Fibroblast of lung (primary cell): Measurements from ENCODE around the gene AGK. TPM values are rescaled to one million over a fixed set of nuclear protein-coding genes. Genes with fewer than 3 reads are reported as not detected.

Experiments
- DNase-seq, 2 donors: peaks; one replicate each; pipeline versions ENCODE4 v3.0.0 to v3.0.0-alpha.2; 2010; ENCODE audit warnings: low read depth in 2 of 2
- H2AFZ ChIP-seq: 2 replicates; pipeline ENCODE4 v1.5.1; 2012; ENCODE audit warnings: low read length, control low read depth, inconsistent platforms
- H3K27ac ChIP-seq: 2 replicates; pipeline ENCODE4 v1.5.1; 2011; ENCODE audit warnings: low read length, control low read depth; ENCODE audit not compliant: insufficient read depth
- H3K27me3 ChIP-seq: 2 replicates; pipeline ENCODE4 v1.5.1; 2011; ENCODE audit warnings: mild to moderate bottlenecking, low read length; ENCODE audit not compliant: control insufficient read depth, insufficient read depth
- H3K36me3 ChIP-seq: 2 replicates; pipeline ENCODE4 v1.5.1; 2011; ENCODE audit warnings: low read length; ENCODE audit not compliant: control insufficient read depth, insufficient read depth
- H3K4me1 ChIP-seq: 2 replicates; pipeline ENCODE4 v1.5.1; 2011; ENCODE audit warnings: low read length; ENCODE audit not compliant: control insufficient read depth, insufficient read depth; ENCODE audit errors: extremely low read depth
- H3K4me2 ChIP-seq: 2 replicates; pipeline ENCODE4 v1.5.1; 2011; ENCODE audit warnings: low read length, control low read depth; ENCODE audit not compliant: insufficient read depth; ENCODE audit errors: extremely low read depth
- H3K4me3 ChIP-seq, 4 experiments: fragments of 200-600 bp in 1 of 4; sonication (generic) in 1 of 4; replicated peaks in 1 of 4; 2 replicates each; pipeline ENCODE4 v1.5.1; 2011 to 2016; ENCODE audit warnings: low read length in 4 of 4, low read depth in 3 of 4, mild to moderate bottlenecking in 3 of 4, control low read depth in 2 of 4, inconsistent platforms in 1 of 4, mixed read lengths in 1 of 4; ENCODE audit not compliant: insufficient read depth in 1 of 4; ENCODE audit errors: control extremely low read depth in 1 of 4
- H3K79me2 ChIP-seq: 2 replicates; pipeline ENCODE4 v1.5.1; 2012; ENCODE audit warnings: mild to moderate bottlenecking, low read length, inconsistent platforms; ENCODE audit not compliant: control insufficient read depth, insufficient read depth
- H3K9ac ChIP-seq: 2 replicates; pipeline ENCODE4 v1.5.1; 2011; ENCODE audit warnings: mild to moderate bottlenecking, low read length, control low read depth; ENCODE audit not compliant: insufficient read depth
- H3K9me3 ChIP-seq: 2 replicates; pipeline ENCODE4 v1.5.1; 2012; ENCODE audit warnings: low read depth, low read length; ENCODE audit not compliant: control insufficient read depth, insufficient read depth
- H4K20me1 ChIP-seq: 2 replicates; pipeline ENCODE4 v1.5.1; 2011; ENCODE audit warnings: low read length; ENCODE audit not compliant: control insufficient read depth, insufficient read depth; ENCODE audit errors: extremely low read depth
- CTCF ChIP-seq, 2 donors: IDR thresholded peaks in 1 of 2; conservative IDR thresholded peaks in 1 of 2; 1 replicate in 1 of 2; 2 replicates in 1 of 2; pipeline ENCODE4 v1.5.1; 2011 to 2012; ENCODE audit warnings: low read length in 2 of 2, control low read depth in 1 of 2, inconsistent platforms in 1 of 2, low read depth in 1 of 2, mild to moderate bottlenecking in 1 of 2
- EZH2 ChIP-seq: IDR thresholded peaks from 2 replicates; pipeline ENCODE4 v1.5.1; 2012; ENCODE audit warnings: low read length, control low read depth, mild to moderate bottlenecking; ENCODE audit errors: missing control alignments
- polyA plus RNA-seq, 2 donors: library from polyadenylated mRNA; depleted of rRNA in 1 of 2; stranded (reverse) in 1 of 2; unstranded in 1 of 2; fragments of >200 nt; gene quantifications; 2 replicates each; pipeline ENCODE4 v1.2.1, GENCODE V29; 2011 to 2012; ENCODE audit warnings: missing spikeins in 1 of 2
- total RNA-seq: library from RNA; depleted of rRNA; stranded (reverse); fragments of >200 nt; gene quantifications from 2 replicates; pipeline ENCODE4 v1.2.1, GENCODE V29; 2014

The AGK gene
- total and polyA plus RNA-seq, 2 donors (not counting 1 experiment from before 2014, with no cell fraction given) = 20.8 to 42.5 TPM

- H3K9me3 ChIP-seq = no peaks in the 10 kb centered on the region
- no peak overlapping the region for H3K4me2 ChIP-seq
- no peak overlapping the region for H3K27ac ChIP-seq
- no peak overlapping the region for H3K4me3 ChIP-seq
- H3K4me1 ChIP-seq = no peaks in the 10 kb centered on the region
- H3K79me2 ChIP-seq = no peaks in the 10 kb centered on the region
- peak in 1 of 2 donors; percentile 79 for DNase-seq
- no peak overlapping the region for H3K9ac ChIP-seq
- no peaks in the 10 kb centered on the region for H3K27me3 ChIP-seq
- H4K20me1 ChIP-seq = no peaks in the 10 kb centered on the region
- no peak overlapping the region for H2AFZ ChIP-seq
- no peak for TF ChIP-seq EZH2
- no peak for TF ChIP-seq CTCF (conservative IDR thresholded peaks at IDR 0.05 in 1 of 2, IDR thresholded peaks at IDR 0.05 in 1 of 2; ENCODE audit: low read depth in 1 of 2, low read length in 2 of 2)
- no peaks in the 10 kb centered on the region for H3K36me3 ChIP-seq
Measured at GRCh38 chr7:141676618-141677017, 125.4 kb downstream of the AGK start.

- Histone ChIP-seq H3K36me3 (no peaks in the 10 kb centered on the region), H3K9me3 (no peaks in the 10 kb centered on the region), H3K27ac (no peak overlapping the region), H4K20me1 (no peaks in the 10 kb centered on the region), H3K4me2 (no peak overlapping the region), H2AFZ (no peak overlapping the region), H3K27me3 (no peaks in the 10 kb centered on the region), H3K4me3 (no peak overlapping the region), H3K4me1 (no peaks in the 10 kb centered on the region), H3K9ac (no peak overlapping the region), H3K79me2 (no peaks in the 10 kb centered on the region)
- TF ChIP-seq EZH2 (no peak), CTCF (conservative IDR thresholded peaks at IDR 0.05 in 1 of 2, IDR thresholded peaks at IDR 0.05 in 1 of 2; ENCODE audit: low read depth in 1 of 2, low read length in 2 of 2) (no peak)
- DNase-seq = no peak
Measured at GRCh38 chr7:141679014-141679413, 127.8 kb downstream of the AGK start.

- Histone ChIP-seq H4K20me1 (no peaks in the 10 kb centered on the region), H3K36me3 (peaks cover 2% of the 10 kb centered on the region), H3K27me3 (no peaks in the 10 kb centered on the region), H3K9ac (peak overlapping the region; percentile 7), H2AFZ (peak overlapping the region; percentile 94), H3K4me2 (peak overlapping the region; percentile 34), H3K27ac (no peak overlapping the region), H3K79me2 (no peaks in the 10 kb centered on the region), H3K4me3 (peak overlapping the region in 3 of 4 experiments; percentile 21 to 31 (median 29)), H3K4me1 (peaks cover 8% of the 10 kb centered on the region), H3K9me3 (no peaks in the 10 kb centered on the region)
- no peak for TF ChIP-seq CTCF (conservative IDR thresholded peaks at IDR 0.05 in 1 of 2, IDR thresholded peaks at IDR 0.05 in 1 of 2; ENCODE audit: low read depth in 1 of 2, low read length in 2 of 2)
- TF ChIP-seq EZH2 = no peak
- DNase-seq = peak; percentile 62 to 70
Measured at GRCh38 chr7:141685285-141686023, 134.2 kb downstream of the AGK start.
